H1 (cell line): ENCODE results near the gene INTS1. TPM values are rescaled to one million over a fixed set of nuclear protein-coding genes. Genes with fewer than 3 reads are reported as not detected.

Experiments
- CTCF ChIA-PET: fragments of 300-600 bp; sonication (Branson Sonifier 250); formaldehyde crosslinking; loops from one replicate; lab custom pipeline; 2021; ENCODE audit not compliant: partially characterized antibody; lab: Charles Lee
- POLR2A ChIA-PET: fragments of 300-600 bp; sonication (Branson Sonifier 250); formaldehyde crosslinking; loops from one replicate; lab custom pipeline; 2021; ENCODE audit warnings: inconsistent platforms; ENCODE audit not compliant: partially characterized antibody; lab: Charles Lee
- DNase-seq, 2 experiments: peaks; one replicate each; pipeline versions ENCODE4 v3.0.0 to v3.0.0-alpha.2; 2010 to 2022; ENCODE audit warnings: low spot score in 2 of 2, low read depth in 1 of 2, mixed read lengths in 1 of 2
- FAIRE-seq: peaks from 2 replicates; lab custom pipeline; 2011; peaks lifted over from hg19 to GRCh38; lab: Jason Lieb, UNC
- H2AFZ ChIP-seq: 2 replicates; pipeline ENCODE4 v1.8.1; 2012; ENCODE audit warnings: low read length, inconsistent platforms
- H2AK5ac ChIP-seq: 2 replicates; pipeline ENCODE4 v1.6.1; 2013; ENCODE audit warnings: low read depth, low read length
- H2BK120ac ChIP-seq: replicated peaks from 2 replicates; pipeline ENCODE3; 2013; ENCODE audit warnings: low read depth, low read length, inconsistent platforms
- H2BK12ac ChIP-seq: 2 replicates; pipeline ENCODE4 v1.6.1; 2013; ENCODE audit warnings: low read depth, low read length
- H2BK15ac ChIP-seq: 2 replicates; pipeline ENCODE4 v1.6.1; 2013; ENCODE audit warnings: low read length
- H2BK20ac ChIP-seq: 2 replicates; pipeline ENCODE4 v1.6.1; 2013; ENCODE audit warnings: low read length
- H2BK5ac ChIP-seq: 2 replicates; pipeline ENCODE4 v1.6.1; 2013; ENCODE audit warnings: low read depth, low read length
- H3K14ac ChIP-seq: 2 replicates; pipeline ENCODE4 v1.6.1; 2013; ENCODE audit warnings: inconsistent platforms; ENCODE audit not compliant: insufficient read length
- H3K18ac ChIP-seq: 2 replicates; pipeline ENCODE4 v1.6.1; 2013; ENCODE audit warnings: low read length; ENCODE audit errors: extremely low read depth
- H3K23ac ChIP-seq: 2 replicates; pipeline ENCODE4 v1.6.1; 2013; ENCODE audit warnings: inconsistent platforms; ENCODE audit not compliant: insufficient read length
- H3K23me2 ChIP-seq: 2 replicates; pipeline ENCODE4 v1.6.1; 2013; ENCODE audit warnings: low read depth, low read length
- H3K27ac ChIP-seq: 2 replicates; pipeline ENCODE4 v1.6.1; 2011; ENCODE audit warnings: low read depth, low read length, inconsistent platforms
- H3K27me3 ChIP-seq, 4 experiments: replicated peaks in 1 of 4; 1 replicate in 1 of 4; 2 replicates in 3 of 4; pipeline versions ENCODE4 v1.6.1 to v1.8.1; 2011 to 2013; ENCODE audit warnings: low read length in 3 of 4, mild to moderate bottlenecking in 3 of 4, inconsistent platforms in 2 of 4, mixed read lengths in 2 of 4, moderate library complexity in 1 of 4; ENCODE audit not compliant: control insufficient read depth in 3 of 4, insufficient read depth in 3 of 4; ENCODE audit errors: extremely low read depth in 1 of 4
- H3K36me3 ChIP-seq, 4 experiments: 2 replicates each; pipeline versions ENCODE4 v1.6.1 to v1.8.1; 2011 to 2013; ENCODE audit warnings: mild to moderate bottlenecking in 4 of 4, low read length in 3 of 4, moderate library complexity in 2 of 4, control low read depth in 1 of 4, inconsistent platforms in 1 of 4; ENCODE audit not compliant: insufficient read depth in 4 of 4, control insufficient read depth in 2 of 4
- H3K4ac ChIP-seq: replicated peaks from 2 replicates; pipeline ENCODE3; 2013; ENCODE audit warnings: low read length, low read depth, mixed read lengths, inconsistent platforms; ENCODE audit not compliant: insufficient read length
- H3K4me1 ChIP-seq, 4 experiments: replicated peaks in 1 of 4; 1 replicate in 1 of 4; 2 replicates in 3 of 4; pipeline versions ENCODE4 v1.6.1 to v1.8.1; 2011 to 2013; ENCODE audit warnings: low read length in 3 of 4, inconsistent platforms in 2 of 4, mixed read lengths in 1 of 4; ENCODE audit not compliant: insufficient read depth in 4 of 4, control insufficient read depth in 3 of 4
- H3K4me2 ChIP-seq, 2 experiments: 2 replicates each; pipeline versions ENCODE4 v1.6.1 to v1.8.1; 2011 to 2013; ENCODE audit warnings: low read depth in 2 of 2, low read length in 2 of 2, control low read depth in 1 of 2, inconsistent platforms in 1 of 2, mild to moderate bottlenecking in 1 of 2; ENCODE audit not compliant: insufficient read depth in 1 of 2
- H3K4me3 ChIP-seq, 4 experiments: fragments of 200-600, 300-600 bp in 1 of 4; sonication (generic), shearing (Covaris generic), sonication (Bioruptor Twin) in 1 of 4; 2 replicates each; pipeline versions ENCODE4 v1.5.1 to v1.8.1; 2011 to 2016; ENCODE audit warnings: low read length in 4 of 4, low read depth in 3 of 4, control low read depth in 2 of 4, inconsistent platforms in 2 of 4, mild to moderate bottlenecking in 2 of 4, mixed read lengths in 1 of 4, moderate library complexity in 1 of 4; ENCODE audit not compliant: insufficient read depth in 2 of 4; ENCODE audit errors: extremely low read depth in 1 of 4
- H3K56ac ChIP-seq: replicated peaks from 2 replicates; pipeline ENCODE3; 2013; ENCODE audit warnings: low read depth, mild to moderate bottlenecking, mixed read lengths, low read length, inconsistent platforms; ENCODE audit not compliant: insufficient read length
- H3K79me1 ChIP-seq: 2 replicates; pipeline ENCODE4 v1.6.1; 2013; ENCODE audit warnings: low read depth, low read length, control low read depth
- H3K79me2 ChIP-seq, 2 experiments: 2 replicates each; pipeline versions ENCODE4 v1.6.1 to v1.8.1; 2012 to 2013; ENCODE audit warnings: low read length in 2 of 2, mild to moderate bottlenecking in 2 of 2, inconsistent platforms in 1 of 2; ENCODE audit not compliant: insufficient read depth in 2 of 2, control insufficient read depth in 1 of 2
- H3K9ac ChIP-seq, 4 experiments: replicated peaks in 1 of 4; 1 replicate in 1 of 4; 2 replicates in 3 of 4; pipeline versions ENCODE4 v1.6.1 to v1.8.1; 2011 to 2013; ENCODE audit warnings: low read depth in 3 of 4, low read length in 3 of 4, control low read depth in 2 of 4, mild to moderate bottlenecking in 2 of 4, moderate library complexity in 2 of 4, inconsistent platforms in 1 of 4; ENCODE audit errors: extremely low read depth in 1 of 4
- H3K9me3 ChIP-seq, 2 experiments: 2 replicates each; pipeline versions ENCODE4 v1.6.1 to v1.8.1; 2012 to 2013; ENCODE audit warnings: mild to moderate bottlenecking in 2 of 2, moderate library complexity in 2 of 2, control low read depth in 1 of 2, inconsistent platforms in 1 of 2, low read depth in 1 of 2, low read length in 1 of 2, mixed read lengths in 1 of 2; ENCODE audit not compliant: insufficient read depth in 2 of 2
- H4K20me1 ChIP-seq, 2 experiments: replicated peaks in 1 of 2; 2 replicates each; pipeline versions ENCODE3 to v1.8.1; 2011 to 2013; ENCODE audit warnings: inconsistent platforms in 2 of 2, low read length in 2 of 2, mild to moderate bottlenecking in 1 of 2; ENCODE audit not compliant: insufficient read depth in 2 of 2, control insufficient read depth in 1 of 2
- H4K5ac ChIP-seq: 2 replicates; pipeline ENCODE4 v1.6.1; 2013; ENCODE audit warnings: low read length, low read depth, mixed read lengths, inconsistent platforms; ENCODE audit not compliant: insufficient read length
- H4K8ac ChIP-seq: 2 replicates; pipeline ENCODE4 v1.8.0; 2013; ENCODE audit warnings: mild to moderate bottlenecking, moderate library complexity, low read length, inconsistent platforms; ENCODE audit not compliant: insufficient read depth; ENCODE audit errors: extremely low read depth
- H4K91ac ChIP-seq: replicated peaks from 2 replicates; pipeline ENCODE3; 2013; ENCODE audit warnings: low read length, mixed read lengths, inconsistent platforms; ENCODE audit not compliant: insufficient read length
- CTBP2 ChIP-seq: IDR thresholded peaks from 2 replicates; pipeline ENCODE4 v1.7.0; 2011; ENCODE audit warnings: borderline replicate concordance, mild to moderate bottlenecking, moderate library complexity, mixed read lengths, low read length; ENCODE audit not compliant: insufficient read depth, insufficient read length
- EGR1 ChIP-seq: IDR thresholded peaks from 2 replicates; pipeline ENCODE4 v1.6.1; 2011; ENCODE audit warnings: low read depth, low read length, borderline replicate concordance
- GABPA ChIP-seq: IDR thresholded peaks from 2 replicates; pipeline ENCODE4 v1.6.1; 2011; ENCODE audit warnings: mild to moderate bottlenecking, low read length, moderate library complexity, borderline replicate concordance; ENCODE audit not compliant: insufficient read depth
- POLR2A ChIP-seq, 2 experiments: IDR thresholded peaks; 1 replicate in 1 of 2; 2 replicates in 1 of 2; pipeline ENCODE4 v1.6.1; 2011; ENCODE audit warnings: low read depth in 2 of 2, low read length in 2 of 2, mild to moderate bottlenecking in 2 of 2; ENCODE audit errors: control extremely low read depth in 1 of 2
- POLR2AphosphoS5 ChIP-seq: IDR thresholded peaks from 2 replicates; pipeline ENCODE4 v1.6.1; 2011; ENCODE audit warnings: low read depth, low read length
- RBBP5 ChIP-seq: IDR thresholded peaks from 2 replicates; pipeline ENCODE4 v1.7.1; 2012; ENCODE audit warnings: low read depth, mild to moderate bottlenecking, inconsistent platforms, low read length, moderate library complexity, borderline replicate concordance
- RFX5 ChIP-seq: IDR thresholded peaks from 2 replicates; pipeline ENCODE4 v1.6.1; 2011; ENCODE audit warnings: low read depth, low read length, improper control_type of control experiment, borderline replicate concordance
- SP4 ChIP-seq: IDR thresholded peaks from 2 replicates; pipeline ENCODE4 v1.6.1; 2012; ENCODE audit warnings: low read length, inconsistent platforms
- TEAD4 ChIP-seq: IDR thresholded peaks from 2 replicates; pipeline ENCODE4 v1.6.1; 2012; ENCODE audit warnings: low read depth, low read length, inconsistent platforms, mixed read lengths
- YY1 ChIP-seq: IDR thresholded peaks from 2 replicates; pipeline ENCODE4 v1.6.1; 2011; ENCODE audit warnings: low read depth, mild to moderate bottlenecking, low read length
- whole genome bisulfite sequencing, 2 experiments: shearing (Covaris generic) in 1 of 2; methylation state at CpG; one replicate each; pipeline versions ENCODE4 v1.1.6 to v1.1.7; 2013 to 2015; ENCODE audit warnings: low lambda C conversion rate in 2 of 2, mixed read lengths in 2 of 2, inconsistent platforms in 1 of 2, low coverage in 1 of 2, missing lambda C conversion rate in 1 of 2; ENCODE audit not compliant: insufficient replicate concordance in 2 of 2, insufficient coverage in 1 of 2, insufficient read length in 1 of 2; ENCODE audit errors: extremely low coverage in 1 of 2, missing lambda C conversion rate in 1 of 2; 5-methylcytosine and 5-hydroxymethylcytosine counted together
- polyA plus RNA-seq, 7 experiments: library from polyadenylated mRNA; depleted of rRNA in 3 of 7; stranded (reverse) in 5 of 7; unstranded in 2 of 7; fragments of >200 nt in 5 of 7; fragments of 200-250 nt in 2 of 7; gene quantifications; 1 replicate in 5 of 7; 2 replicates in 1 of 7; 4 replicates in 1 of 7; pipeline versions ENCODE4 v1.2.1 to v1.2.3, GENCODE V29; 2011 to 2013; ENCODE audit warnings: missing spikeins in 2 of 7, mixed read lengths in 2 of 7
- total RNA-seq: library from RNA; stranded (reverse); fragmentation: NEBNext Ultra II Directional; extraction: Animal tissue kit (Norgen Biotek cat#: 25700); gene quantifications from 2 replicates; pipeline ENCODE4 v1.2.1, GENCODE V29; 2021

The INTS1 gene
- total and polyA plus RNA-seq, 2 of the 8 experiments (the other 6 are each of a cell fraction or from before 2014, with no cell fraction given): 76.9 to 104 TPM

DNA sequence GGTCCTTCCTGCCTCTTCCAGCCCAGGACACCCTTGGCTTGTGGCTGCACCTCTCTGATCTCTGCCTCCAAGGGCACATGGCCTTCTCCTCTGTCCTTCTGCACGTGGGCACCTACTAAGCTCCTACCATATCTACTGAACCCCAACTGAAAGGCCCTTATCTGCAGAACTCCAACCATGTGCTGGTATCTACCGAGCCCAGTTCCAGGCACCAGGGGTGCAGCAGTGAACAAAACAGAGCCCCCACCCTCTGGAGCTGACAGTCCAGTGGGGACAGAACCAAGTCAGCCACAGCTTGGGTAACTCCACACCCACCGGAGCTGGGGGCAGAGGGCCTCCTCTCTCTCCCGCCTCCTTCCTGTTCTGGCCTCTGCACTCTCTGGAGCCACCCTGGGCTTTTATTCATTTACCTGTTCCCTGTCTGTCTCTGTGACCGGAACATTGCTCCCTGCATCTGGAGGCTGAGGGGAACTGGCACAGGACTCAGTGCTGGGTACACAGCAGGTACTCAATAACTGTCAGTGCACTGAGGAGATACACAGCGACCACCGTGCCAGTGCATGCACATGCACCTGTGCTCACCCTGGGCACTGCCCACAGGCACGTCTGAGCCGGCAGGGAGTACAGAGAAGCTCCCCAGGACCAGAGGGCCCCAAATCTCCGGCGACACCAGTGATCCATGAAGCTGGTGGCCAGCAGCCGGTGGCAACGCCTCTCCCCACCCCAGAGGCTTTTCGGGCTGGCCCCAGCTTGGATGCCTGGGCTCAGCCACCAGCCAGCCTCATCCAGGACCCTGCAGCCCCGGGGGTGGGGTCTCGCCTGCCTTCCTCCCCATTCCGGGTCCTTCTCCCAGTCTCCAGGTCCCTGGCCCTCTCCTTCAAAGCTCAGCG lies 46.9 kb downstream of the INTS1 start:
- Histone ChIP-seq H4K20me1 (peaks cover 0 to 2% of the 10 kb centered on the region in 2 experiments), H4K5ac (no peak overlapping the region), H3K79me1 (no peaks in the 10 kb centered on the region), H2BK20ac (no peak overlapping the region), H3K18ac (no peak overlapping the region), H4K8ac (no peak overlapping the region; the same call in 1 of the 2 replicates), H3K14ac (no peak overlapping the region), H3K79me2 (no peaks in the 10 kb centered on the region), H3K27me3 (no peaks in the 10 kb centered on the region), H2BK12ac (no peak overlapping the region), H3K4me1 (peaks cover 0 to 24% (median 14%) of the 10 kb centered on the region in 4 experiments; a peak in 6 of 7 replicates), H2AFZ (no peak overlapping the region), H3K9ac (no peak overlapping the region), H4K91ac (no peak overlapping the region), H3K36me3 (no peaks in the 10 kb centered on the region), H3K4me3 (no peak overlapping the region), H2BK5ac (no peak overlapping the region), H3K4ac (no peak overlapping the region), H2BK120ac (no peak overlapping the region), H3K9me3 (no peaks in the 10 kb centered on the region), H3K23me2 (peaks cover 10% of the 10 kb centered on the region; the same call in 1 of the 2 replicates), H3K23ac (no peak overlapping the region), H2AK5ac (no peak overlapping the region), H2BK15ac (0 out of 2 replicates have a peak overlapping the region, but pooled peaks have one; percentile 46), H3K4me2 (no peak overlapping the region), H3K27ac (no peak overlapping the region), H3K56ac (no peak overlapping the region)
- POLR2A ChIA-PET: interaction anchor here (0.6 to 1.9 kb wide), 7 partner anchors 9 to 25 kb away, joined by 3 to 5 read pairs (median 4); no protein-coding TSS in a partner anchor
- WGBS, 2 experiments: 90% methylated on average over 15 of the region's 18 CpGs; no CpG with 5 or more reads in 1 of the 2 experiments
- CTCF ChIA-PET: interaction anchor here (0.6 to 3.8 kb wide), 9 partner anchors 8 to 465 kb away, joined by 3 to 13 read pairs (median 5); no protein-coding TSS in a partner anchor
- DNase-seq (no peak), FAIRE-seq (no peak)
- TF ChIP-seq RFX5: no peak
- no peak for TF ChIP-seq RBBP5
- TF ChIP-seq YY1: no peak
- no peak for TF ChIP-seq POLR2AphosphoS5
- no peak for TF ChIP-seq GABPA
- no peak for TF ChIP-seq SP4
- TF ChIP-seq CTBP2: no peak
- TF ChIP-seq POLR2A (IDR thresholded peaks at IDR 0.05; ENCODE audit: control extremely low read depth in 1 of 2, low read depth in 2 of 2, low read length in 2 of 2): no peak
- TF ChIP-seq TEAD4: no peak
- no peak for TF ChIP-seq EGR1
